HT-29 (cell line): Measurements from ENCODE around the gene TRIM15. TPM values are rescaled to one million over a fixed set of nuclear protein-coding genes. Genes with fewer than 3 reads are reported as not detected.

Experiments used
- small RNA-seq: library from RNA; depleted of rRNA; stranded (forward); fragments of <200 nt; gene quantifications from one replicate; pipeline ENCODE3, GENCODE V24; 2014
- total RNA-seq: library from RNA; depleted of rRNA; stranded (reverse); fragments of >200 nt; shearing (Covaris generic); gene quantifications from 2 replicates; pipeline ENCODE4 v1.2.3, GENCODE V29; 2014; rRNA removed

TRIM15 gene
- total RNA-seq, 1 experiment from 2014 or later = 15.1 TPM

Small RNA genes within 50 kb of the gene (small RNA-seq; reads per million reads assigned to genes)
- not detected for gene RF00554

Other genes with a start within 250 kb of the TRIM15 start
- gene HLA-A, start 221.0 kb upstream of the TRIM15 start, total RNA-seq = 856 and 869 TPM in 2 replicates
- gene POLR1H, start 102.3 kb upstream of the TRIM15 start, total RNA-seq = 31.1 and 45.0 TPM in 2 replicates
- gene PPP1R11, start 96.3 kb upstream of the TRIM15 start, total RNA-seq = 44.2 and 49.3 TPM in 2 replicates
- 3.8 and 6.5 TPM in 2 replicates for gene RNF39, start 87.8 kb upstream of the TRIM15 start, total RNA-seq
- 112 and 119 TPM in 2 replicates for gene TRIM31, start 50.5 kb upstream of the TRIM15 start, total RNA-seq
- gene TRIM40, start 27.4 kb upstream of the TRIM15 start, total RNA-seq = not detected in 2 replicates
- gene TRIM10, start 2.3 kb upstream of the TRIM15 start, total RNA-seq = 1.2 and 2.1 TPM in 2 replicates
- 63.1 and 63.5 TPM in 2 replicates for gene TRIM26, start 49.9 kb downstream of the TRIM15 start, total RNA-seq
- 13.6 and 15.0 TPM in 2 replicates for gene TRIM39, start 163.4 kb downstream of the TRIM15 start, total RNA-seq
- 111 and 121 TPM in 2 replicates for gene RPP21, start 181.6 kb downstream of the TRIM15 start, total RNA-seq